SHP77 (cell line): ENCODE results near the gene XYLT2.

Experiments
- DNase-seq, 2 experiments: peaks; one replicate each; lab custom pipeline; 2025; lab: John Stamatoyannopoulos, UW

Gene XYLT2

DNA sequence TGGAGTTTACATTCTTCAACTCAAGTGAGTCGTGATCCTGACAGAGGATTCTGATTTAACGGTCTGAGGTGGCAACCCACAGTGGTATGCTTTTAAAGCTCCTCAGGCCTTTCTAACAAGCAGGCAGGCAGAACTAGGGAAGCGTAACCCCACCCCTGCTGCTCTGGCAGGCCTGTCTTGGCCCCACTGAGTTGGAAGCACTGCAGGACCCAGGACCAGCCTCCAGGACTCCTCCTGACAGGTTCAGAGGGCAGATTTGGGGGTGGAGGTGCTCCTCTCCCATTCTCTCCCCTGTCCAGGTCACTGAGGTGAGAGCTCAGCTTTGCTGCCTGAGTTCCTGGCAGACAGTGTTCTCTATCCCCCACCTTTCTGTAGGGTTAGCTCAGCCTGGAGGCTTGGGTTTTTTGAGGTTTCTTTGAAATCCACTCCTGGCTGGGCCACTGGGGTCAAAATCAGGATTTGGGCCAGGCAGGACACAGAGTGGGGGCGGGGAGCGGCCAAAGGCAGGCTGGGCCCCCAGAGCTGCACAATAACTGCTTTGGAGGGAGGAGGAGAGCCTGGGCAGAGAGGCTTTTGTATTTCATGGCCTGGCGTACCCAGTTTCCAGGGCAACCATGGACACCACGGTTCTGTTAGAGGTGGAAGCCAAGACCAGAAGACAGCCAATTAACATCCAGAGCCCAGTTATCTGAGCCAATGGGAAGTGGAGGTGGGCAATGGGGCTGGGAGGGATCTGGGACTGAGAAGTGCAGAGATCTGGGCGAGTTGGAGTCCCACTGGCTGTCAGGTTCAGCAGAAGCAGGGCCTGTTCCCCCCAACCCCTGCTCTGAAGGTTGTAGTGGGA lies 17.5 kb downstream of the XYLT2 start:
- no peak for DNase-seq

DNA sequence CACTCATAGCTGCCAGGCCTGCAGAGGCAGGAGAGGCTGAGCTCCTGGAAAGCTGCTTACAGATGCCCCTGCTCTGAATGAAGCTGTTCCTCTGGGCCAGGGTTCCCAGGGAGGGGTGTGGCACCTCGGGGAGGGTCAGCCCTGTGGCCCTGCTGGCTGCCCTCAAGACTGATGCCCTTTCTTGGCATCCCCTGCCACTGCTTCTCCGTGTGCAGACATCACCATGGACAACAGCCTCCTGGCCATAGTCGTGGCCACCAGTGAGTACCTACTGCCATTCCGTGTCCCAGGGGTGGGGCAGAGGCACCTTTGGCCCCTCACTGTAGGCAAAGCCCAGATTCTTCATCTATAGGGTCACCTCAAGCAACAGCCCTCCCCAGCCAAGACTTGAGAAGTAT lies 18.1 kb downstream of the XYLT2 start:
- DNase-seq: no peak

DNA sequence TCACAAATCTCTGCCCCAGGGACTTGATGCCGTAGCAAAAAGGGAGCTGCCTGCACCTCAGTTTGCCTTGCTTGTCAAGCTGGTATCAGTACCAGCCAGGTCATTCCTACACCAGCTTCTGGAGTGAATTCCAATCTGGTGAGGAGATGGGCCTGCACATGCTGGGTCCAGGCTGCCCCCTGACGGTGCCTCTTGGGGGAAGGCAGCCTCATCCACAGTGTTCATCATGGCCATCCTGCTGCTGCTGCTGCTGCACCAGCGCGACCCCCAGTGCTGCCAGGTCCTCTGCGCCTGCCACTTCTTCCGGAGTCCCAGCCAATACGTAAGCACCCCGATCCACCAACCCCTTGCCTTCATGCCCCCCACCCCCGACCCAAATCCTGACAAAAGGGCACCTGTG lies 18.8 kb downstream of the XYLT2 start:
- DNase-seq: no peak

GRCh38 chr17:50365165-50365564 lies 19.2 kb downstream of the XYLT2 start:
- DNase-seq: no peak

- no peak for DNase-seq
These were observed 19.9 kb downstream of the XYLT2 start for GRCh38 chr17:50365649-50366393.

- DNase-seq: no peak
These were observed 21.5 kb downstream of the XYLT2 start for GRCh38 chr17:50367401-50367800.

- no peak for DNase-seq
These were observed 24.1 kb downstream of the XYLT2 start for GRCh38 chr17:50370052-50370451.

GRCh38 chr17:50371526-50371925 lies 25.6 kb downstream of the XYLT2 start:
- DNase-seq: no peak

- DNase-seq: no peak
These were observed 26.4 kb downstream of the XYLT2 start for GRCh38 chr17:50372222-50372757.

GRCh38 chr17:50372758-50373556 lies 27.0 kb downstream of the XYLT2 start, which contains the start of the genes EME1 and MRPL27:
EME1 (plus strand) TSS chr17:50373229; CDS start chr17:50375209, 1,980 bp downstream.
MRPL27 (minus strand) TSS chr17:50373184; CDS start chr17:50373170, 14 bp downstream.
- DNase-seq: peak; percentile 92 to 94

- DNase-seq: no peak
These were observed 27.8 kb downstream of the XYLT2 start for GRCh38 chr17:50373705-50374104.

DNA sequence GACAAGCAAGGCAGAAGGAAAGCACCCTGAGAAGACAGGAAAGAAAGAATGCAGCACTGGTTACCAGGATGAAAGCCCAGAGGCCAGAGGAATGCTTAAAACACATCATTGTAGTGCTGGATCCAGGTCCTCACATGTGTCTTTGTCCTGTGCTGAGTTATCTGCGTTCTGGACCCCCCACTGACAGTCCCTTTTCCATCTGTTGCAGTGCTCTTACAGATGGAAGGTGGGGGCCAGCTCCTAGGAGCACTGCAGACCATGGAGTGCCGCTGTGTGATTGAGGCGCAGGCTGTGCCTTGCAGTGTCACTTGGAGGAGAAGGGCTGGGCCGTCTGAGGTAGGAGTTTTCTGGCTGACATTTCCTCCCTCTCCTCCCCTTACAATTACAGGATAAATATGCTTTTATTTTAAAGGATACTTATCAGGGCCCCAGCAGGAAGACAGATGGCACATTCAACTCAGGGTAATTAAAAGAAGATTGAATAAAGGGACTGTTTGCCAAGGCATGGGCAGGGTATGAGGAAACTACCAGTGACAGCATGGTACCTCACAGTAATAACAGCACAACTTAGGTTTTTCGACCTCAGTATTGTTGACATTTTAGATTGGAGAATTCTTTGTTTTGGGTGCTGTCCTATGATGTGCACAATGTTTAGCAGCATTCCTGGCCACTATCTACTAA lies 30.1 kb downstream of the XYLT2 start:
- DNase-seq: no peak

DNA sequence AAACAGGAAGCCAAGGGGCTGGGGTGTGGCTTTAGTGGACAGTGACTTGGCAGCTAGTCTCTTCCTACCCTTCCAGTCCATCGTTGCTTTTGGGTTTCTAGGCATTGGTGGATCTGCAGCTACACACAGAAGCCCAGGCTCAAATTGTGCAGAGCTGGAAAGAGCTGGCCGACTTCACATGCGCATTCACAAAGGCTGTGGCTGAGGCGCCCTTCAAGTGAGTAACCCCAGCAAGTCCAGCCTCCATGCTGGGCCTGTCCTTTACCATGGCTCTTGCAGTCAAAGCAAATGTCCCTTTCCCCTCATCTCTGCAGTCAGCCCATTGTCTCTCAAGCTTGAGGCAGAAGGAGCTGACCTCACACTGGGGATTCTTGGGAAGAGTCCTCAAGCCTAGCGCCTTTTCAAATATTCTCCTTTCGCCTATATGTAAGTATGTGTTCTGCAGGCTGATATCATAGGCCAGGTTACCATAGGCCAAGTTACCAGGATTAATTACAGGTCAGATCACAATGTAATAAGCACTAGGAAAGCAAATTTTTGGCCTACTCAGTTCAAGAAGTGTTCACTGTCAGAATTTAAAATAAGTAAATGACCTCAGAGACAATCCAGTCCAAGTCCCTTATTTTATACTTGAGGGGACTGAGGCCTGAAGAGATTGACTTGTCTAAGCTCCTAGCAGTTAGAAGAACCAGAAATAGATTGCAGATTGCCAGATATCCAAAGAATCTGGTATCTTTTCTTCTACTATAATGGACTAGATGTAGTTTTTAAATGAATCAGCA lies 33.6 kb downstream of the XYLT2 start:
- no peak for DNase-seq

- DNase-seq: no peak
These were observed 34.7 kb downstream of the XYLT2 start for GRCh38 chr17:50380369-50381259.

- DNase-seq: no peak
These were observed 35.4 kb downstream of the XYLT2 start for GRCh38 chr17:50381260-50381815.

GRCh38 chr17:50381920-50382319 lies 36.0 kb downstream of the XYLT2 start:
- no peak for DNase-seq

DNA sequence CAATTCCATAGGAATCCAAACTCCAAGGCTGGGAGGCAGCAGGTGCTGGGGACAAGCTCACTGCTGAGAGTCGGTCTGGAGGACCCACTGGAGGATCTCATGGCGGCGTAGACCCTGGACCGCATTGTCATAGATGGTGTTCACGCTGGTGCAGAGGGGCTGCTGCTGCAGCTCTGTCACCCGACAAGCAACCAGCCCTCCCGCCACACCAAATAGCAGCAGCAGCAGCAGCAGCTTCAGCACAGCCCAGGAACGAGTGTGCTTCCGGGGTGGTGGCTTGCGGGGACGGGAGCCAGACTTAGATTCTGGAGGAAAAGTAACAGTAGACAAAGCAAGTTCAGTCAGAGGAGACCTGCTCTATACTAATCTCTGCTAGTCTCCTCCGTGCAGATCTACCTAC lies 37.0 kb downstream of the XYLT2 start:
- no peak for DNase-seq

GRCh38 chr17:50386510-50386909 lies 40.6 kb downstream of the XYLT2 start:
- DNase-seq: no peak

GRCh38 chr17:50388728-50389127 lies 42.8 kb downstream of the XYLT2 start:
- DNase-seq: no peak
